OCI-LY3 (cell line): ENCODE results near the gene CARS2.

ENCODE experiments used
- H2AFZ ChIP-seq: fragments of 200-600, 300-600 bp; shearing (Covaris generic); 2 replicates; pipeline ENCODE4 v1.6.0; 2014; ENCODE audit warnings: antibody characterized with exemption, low read depth, low read length
- H3K27ac ChIP-seq: fragments of 200-600, 300-600 bp; sonication (generic); 2 replicates; pipeline ENCODE4 v1.5.1; 2014; ENCODE audit warnings: mild to moderate bottlenecking, low read length, moderate library complexity, mixed read lengths
- H3K27me3 ChIP-seq: fragments of 200-600, 300-600 bp; sonication (generic); 2 replicates; pipeline ENCODE4 v1.6.1; 2014; ENCODE audit warnings: low read depth, low read length, mixed read lengths
- H3K36me3 ChIP-seq: fragments of 200-600, 300-600 bp; sonication (generic); replicated peaks from 2 replicates; pipeline ENCODE3; 2014; ENCODE audit warnings: low read depth, low read length, mixed read lengths
- H3K4me1 ChIP-seq: fragments of 300-600, 200-600 bp; sonication (generic); 2 replicates; pipeline ENCODE4 v1.6.1; 2014; ENCODE audit warnings: low read length, mixed read lengths
- H3K4me2 ChIP-seq: fragments of 200-600, 300-600 bp; sonication (generic); 2 replicates; pipeline ENCODE4 v1.6.1; 2014; ENCODE audit warnings: low read length, mixed read lengths
- H3K4me3 ChIP-seq: fragments of 300-600, 200-600 bp; sonication (generic); 2 replicates; pipeline ENCODE4 v1.5.1; 2014; ENCODE audit warnings: antibody characterized with exemption, mild to moderate bottlenecking, low read length, moderate library complexity
- H3K79me2 ChIP-seq: fragments of 300-600, 200-600 bp; shearing (Covaris generic); 2 replicates; pipeline ENCODE4 v1.6.1; 2014; ENCODE audit warnings: mild to moderate bottlenecking, low read length, mixed read lengths
- H3K9ac ChIP-seq: fragments of 300-600, 200-600 bp; shearing (Covaris generic); 2 replicates; pipeline ENCODE4 v1.6.0; 2014; ENCODE audit warnings: mild to moderate bottlenecking, low read length, moderate library complexity
- H3K9me3 ChIP-seq: fragments of 200-600, 300-600 bp; shearing (Covaris generic); 2 replicates; pipeline ENCODE4 v1.6.1; 2014; ENCODE audit warnings: low read length, mixed read lengths; ENCODE audit not compliant: insufficient read depth
- H4K20me1 ChIP-seq: fragments of 200-600, 300-600 bp; sonication (generic); 2 replicates; pipeline ENCODE4 v1.6.1; 2016; ENCODE audit warnings: low read length, mixed read lengths; ENCODE audit not compliant: insufficient read depth
- CTCF ChIP-seq: fragments of 200-600, 300-600 bp; sonication (generic); IDR thresholded peaks from 2 replicates; pipeline ENCODE4 v1.5.1; 2014; ENCODE audit warnings: antibody characterized with exemption, low read length, low read depth
- EZH2phosphoT487 ChIP-seq: fragments of 200-600 bp; shearing (Covaris generic); IDR thresholded peaks from 2 replicates; pipeline ENCODE4 v1.6.1; 2018; ENCODE audit warnings: antibody characterized with exemption, mixed run types, low read depth

Gene CARS2

GRCh38 chr13:110712849-110713641 is 7.1 kb upstream of the CARS2 start:
- Histone ChIP-seq H3K27ac (peak overlapping the region; percentile 97), H3K4me1 (peaks cover 11% of the 10 kb centered on the region), H3K9me3 (no peaks in the 10 kb centered on the region), H4K20me1 (peaks cover 24% of the 10 kb centered on the region), H3K79me2 (peaks cover 41% of the 10 kb centered on the region), H2AFZ (peak overlapping the region; percentile 84; the same call in 1 of the 2 replicates), H3K9ac (peak overlapping the region; percentile 100), H3K4me2 (peak overlapping the region; percentile 98), H3K36me3 (no peaks in the 10 kb centered on the region), H3K4me3 (peak overlapping the region; percentile 94), H3K27me3 (no peaks in the 10 kb centered on the region)
- TF ChIP-seq CTCF (no peak), EZH2phosphoT487 (no peak)

- H3K4me2 ChIP-seq = peak overlapping the region; percentile 78
- peak overlapping the region; percentile 98 for H3K9ac ChIP-seq
- H3K36me3 ChIP-seq = no peaks in the 10 kb centered on the region
- peaks cover 33% of the 10 kb centered on the region for H3K79me2 ChIP-seq
- peak overlapping the region; percentile 94 for H3K4me3 ChIP-seq
- H3K9me3 ChIP-seq = no peaks in the 10 kb centered on the region
- peaks cover 4% of the 10 kb centered on the region; the same call in 1 of the 2 replicates for H3K27me3 ChIP-seq
- H4K20me1 ChIP-seq = peaks cover 16% of the 10 kb centered on the region
- no peak for TF ChIP-seq CTCF
- TF ChIP-seq EZH2phosphoT487 = no peak
- peaks cover 18% of the 10 kb centered on the region for H3K4me1 ChIP-seq
- H3K27ac ChIP-seq = peak overlapping the region; percentile 97
- peak overlapping the region; percentile 84; the same call in 1 of the 2 replicates for H2AFZ ChIP-seq
Observed at GRCh38 chr13:110712081-110712848, 6.3 kb upstream of the CARS2 start.

GRCh38 chr13:110706570-110707372 is 855 bp upstream of the CARS2 start:
- Histone ChIP-seq H2AFZ (peak overlapping the region; percentile 48; the same call in 1 of the 2 replicates), H3K79me2 (peaks cover 38% of the 10 kb centered on the region)

More at GRCh38 chr13:110706570-110707372, 855 bp upstream of the CARS2 start:
- H3K27ac ChIP-seq = no peak overlapping the region
- peaks cover 30% of the 10 kb centered on the region for H3K4me1 ChIP-seq
- no peak for TF ChIP-seq CTCF
- no peak for TF ChIP-seq EZH2phosphoT487
- H3K4me3 ChIP-seq = peak overlapping the region; percentile 85
- peak overlapping the region; percentile 97 for H3K4me2 ChIP-seq
- peaks cover 24% of the 10 kb centered on the region for H3K36me3 ChIP-seq
- H3K9me3 ChIP-seq = no peaks in the 10 kb centered on the region
- 0 out of 2 replicates have a peak, but pooled peaks cover 4% of the 10 kb centered on the region for H4K20me1 ChIP-seq
- H3K9ac ChIP-seq = peak overlapping the region; percentile 56
- H3K27me3 ChIP-seq = peaks cover 4% of the 10 kb centered on the region; the same call in 1 of the 2 replicates
